HL-60 (cell line): ENCODE results near the gene NHERF1.

Experiments
- DNase-seq, 2 experiments: peaks; one replicate each; pipeline ENCODE4 v3.0.0-alpha.2; 2010 to 2020; ENCODE audit warnings: low read depth in 1 of 2, low spot score in 1 of 2
- H3K27ac ChIP-seq: fragments of 250-450 bp; sonication (Bioruptor Pico); replicated peaks from 2 replicates; pipeline ENCODE4 v1.5.1; 2020; ENCODE audit warnings: mild to moderate bottlenecking, moderate library complexity
- H3K27me3 ChIP-seq: fragments of 250-450 bp; sonication (Bioruptor Pico); 2 replicates; pipeline ENCODE4 v1.5.1; 2021; ENCODE audit warnings: mild to moderate bottlenecking, moderate library complexity; ENCODE audit not compliant: insufficient read depth, poor library complexity, severe bottlenecking
- H3K4me3 ChIP-seq: replicated peaks from 2 replicates; pipeline ENCODE4 v1.5.1; 2011; ENCODE audit warnings: mild to moderate bottlenecking, control low read depth, low read length; ENCODE audit not compliant: insufficient read depth
- GABPA ChIP-seq: IDR thresholded peaks from 2 replicates; pipeline ENCODE4 v1.6.1; 2012; ENCODE audit warnings: low read depth
- POLR2AphosphoS5 ChIP-seq: IDR thresholded peaks from 2 replicates; pipeline ENCODE4 v1.6.1; 2012; ENCODE audit warnings: low read depth
- SPI1 ChIP-seq: IDR thresholded peaks from 2 replicates; pipeline ENCODE4 v1.6.1; 2012; ENCODE audit warnings: low read depth, mild to moderate bottlenecking, borderline replicate concordance
- TF ChIP-seq, protein P1 (sequence below): IDR thresholded peaks from one replicate; pipeline ENCODE4 v1.5.1; 2011; ENCODE audit warnings: low read length, control low read depth, inconsistent platforms; ENCODE audit not compliant: insufficient read depth
- TF ChIP-seq, protein P2 (sequence below): IDR thresholded peaks from 2 replicates; pipeline ENCODE4 v1.6.1; 2012; ENCODE audit warnings: low read depth; ENCODE audit not compliant: insufficient replicate concordance

Gene NHERF1

DNA sequence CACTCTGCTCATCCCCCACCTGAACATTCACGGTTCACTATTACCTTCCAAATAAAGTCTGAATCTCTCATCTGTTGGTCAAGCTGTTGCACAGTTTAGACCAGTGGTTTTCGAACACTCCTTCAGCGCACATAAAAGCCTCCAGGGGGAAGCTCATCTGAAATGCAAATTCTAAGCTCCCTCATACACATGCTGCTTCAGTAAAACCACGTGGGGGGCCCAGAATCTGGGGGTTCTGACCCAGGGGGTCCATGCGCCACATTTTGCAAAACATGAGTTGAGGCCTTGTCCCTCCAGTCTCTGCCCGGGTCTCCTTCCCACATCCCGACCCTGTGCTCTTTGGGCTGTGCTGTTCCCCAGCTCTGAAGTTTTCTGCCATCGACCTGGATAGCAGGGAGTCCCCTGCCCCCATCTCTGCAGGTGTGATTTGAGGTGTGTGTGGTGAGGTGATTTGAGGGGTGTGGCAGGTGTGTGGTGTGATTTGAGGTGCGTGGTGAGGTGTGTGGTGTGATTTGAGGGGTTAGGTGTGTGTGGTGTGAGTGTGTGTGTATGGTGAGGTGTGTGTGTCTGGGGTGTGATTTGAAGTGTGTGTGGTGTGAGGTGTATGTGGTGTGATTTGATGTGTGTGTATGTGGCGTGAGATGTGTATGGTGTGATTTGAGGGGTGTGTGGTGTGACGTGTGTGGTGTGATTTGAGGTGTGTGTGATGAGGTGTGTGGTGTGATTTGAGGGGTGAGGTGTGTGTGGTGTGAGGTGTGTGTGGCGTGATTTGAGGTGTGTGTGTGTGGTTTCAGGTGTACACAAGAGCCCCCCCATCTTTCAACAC, 16.2 kb upstream of the NHERF1 start:
- Histone ChIP-seq H3K27ac (no peak overlapping the region), H3K4me3 (no peak overlapping the region), H3K27me3 (no peaks in the 10 kb centered on the region)
- TF ChIP-seq GABPA = no peak
- TF ChIP-seq, protein P1, sequence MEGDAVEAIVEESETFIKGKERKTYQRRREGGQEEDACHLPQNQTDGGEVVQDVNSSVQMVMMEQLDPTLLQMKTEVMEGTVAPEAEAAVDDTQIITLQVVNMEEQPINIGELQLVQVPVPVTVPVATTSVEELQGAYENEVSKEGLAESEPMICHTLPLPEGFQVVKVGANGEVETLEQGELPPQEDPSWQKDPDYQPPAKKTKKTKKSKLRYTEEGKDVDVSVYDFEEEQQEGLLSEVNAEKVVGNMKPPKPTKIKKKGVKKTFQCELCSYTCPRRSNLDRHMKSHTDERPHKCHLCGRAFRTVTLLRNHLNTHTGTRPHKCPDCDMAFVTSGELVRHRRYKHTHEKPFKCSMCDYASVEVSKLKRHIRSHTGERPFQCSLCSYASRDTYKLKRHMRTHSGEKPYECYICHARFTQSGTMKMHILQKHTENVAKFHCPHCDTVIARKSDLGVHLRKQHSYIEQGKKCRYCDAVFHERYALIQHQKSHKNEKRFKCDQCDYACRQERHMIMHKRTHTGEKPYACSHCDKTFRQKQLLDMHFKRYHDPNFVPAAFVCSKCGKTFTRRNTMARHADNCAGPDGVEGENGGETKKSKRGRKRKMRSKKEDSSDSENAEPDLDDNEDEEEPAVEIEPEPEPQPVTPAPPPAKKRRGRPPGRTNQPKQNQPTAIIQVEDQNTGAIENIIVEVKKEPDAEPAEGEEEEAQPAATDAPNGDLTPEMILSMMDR = no peak
- TF ChIP-seq POLR2AphosphoS5 = no peak
- no peak for TF ChIP-seq SPI1
- TF ChIP-seq, protein P2, sequence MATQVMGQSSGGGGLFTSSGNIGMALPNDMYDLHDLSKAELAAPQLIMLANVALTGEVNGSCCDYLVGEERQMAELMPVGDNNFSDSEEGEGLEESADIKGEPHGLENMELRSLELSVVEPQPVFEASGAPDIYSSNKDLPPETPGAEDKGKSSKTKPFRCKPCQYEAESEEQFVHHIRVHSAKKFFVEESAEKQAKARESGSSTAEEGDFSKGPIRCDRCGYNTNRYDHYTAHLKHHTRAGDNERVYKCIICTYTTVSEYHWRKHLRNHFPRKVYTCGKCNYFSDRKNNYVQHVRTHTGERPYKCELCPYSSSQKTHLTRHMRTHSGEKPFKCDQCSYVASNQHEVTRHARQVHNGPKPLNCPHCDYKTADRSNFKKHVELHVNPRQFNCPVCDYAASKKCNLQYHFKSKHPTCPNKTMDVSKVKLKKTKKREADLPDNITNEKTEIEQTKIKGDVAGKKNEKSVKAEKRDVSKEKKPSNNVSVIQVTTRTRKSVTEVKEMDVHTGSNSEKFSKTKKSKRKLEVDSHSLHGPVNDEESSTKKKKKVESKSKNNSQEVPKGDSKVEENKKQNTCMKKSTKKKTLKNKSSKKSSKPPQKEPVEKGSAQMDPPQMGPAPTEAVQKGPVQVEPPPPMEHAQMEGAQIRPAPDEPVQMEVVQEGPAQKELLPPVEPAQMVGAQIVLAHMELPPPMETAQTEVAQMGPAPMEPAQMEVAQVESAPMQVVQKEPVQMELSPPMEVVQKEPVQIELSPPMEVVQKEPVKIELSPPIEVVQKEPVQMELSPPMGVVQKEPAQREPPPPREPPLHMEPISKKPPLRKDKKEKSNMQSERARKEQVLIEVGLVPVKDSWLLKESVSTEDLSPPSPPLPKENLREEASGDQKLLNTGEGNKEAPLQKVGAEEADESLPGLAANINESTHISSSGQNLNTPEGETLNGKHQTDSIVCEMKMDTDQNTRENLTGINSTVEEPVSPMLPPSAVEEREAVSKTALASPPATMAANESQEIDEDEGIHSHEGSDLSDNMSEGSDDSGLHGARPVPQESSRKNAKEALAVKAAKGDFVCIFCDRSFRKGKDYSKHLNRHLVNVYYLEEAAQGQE = no peak
- no peak for DNase-seq

DNA sequence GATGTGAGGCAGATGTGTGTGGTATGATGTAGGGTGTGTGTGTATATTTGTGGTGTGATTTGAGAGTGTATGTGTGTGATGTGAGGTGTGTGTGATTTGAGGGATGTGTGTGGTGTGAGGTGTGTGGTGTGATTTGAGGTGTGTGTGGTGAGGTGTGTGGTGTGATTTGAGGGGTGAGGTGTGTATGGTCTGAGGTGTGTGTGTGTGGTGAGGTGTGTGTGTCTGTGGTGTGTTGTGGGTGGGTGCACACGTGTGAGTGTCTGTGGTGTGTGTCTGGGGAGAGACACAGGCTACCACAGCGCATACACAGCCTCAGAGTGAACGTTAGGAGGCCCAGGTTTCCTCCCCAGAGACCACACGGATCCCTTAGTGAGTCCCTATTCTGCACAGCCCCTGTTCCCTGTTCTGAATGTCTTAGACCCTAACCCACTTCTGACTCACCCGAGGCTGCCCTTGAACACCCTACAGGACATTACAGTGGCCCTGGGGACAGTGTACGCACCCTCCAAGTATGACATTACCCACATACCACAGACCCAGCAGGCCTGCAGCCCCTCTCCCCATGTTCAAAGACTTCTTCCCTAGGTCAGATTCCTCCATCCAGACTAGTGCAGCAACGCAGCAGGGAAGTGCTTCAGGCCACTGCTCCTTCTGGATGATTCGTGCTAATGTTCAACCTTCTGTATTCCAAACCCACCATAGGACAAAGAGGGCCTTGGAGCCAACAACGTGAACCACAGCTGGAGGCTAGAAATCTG, 14.9 kb upstream of the NHERF1 start:
- no peak overlapping the region for H3K4me3 ChIP-seq
- no peaks in the 10 kb centered on the region for H3K27me3 ChIP-seq
- DNase-seq = no peak
- no peak overlapping the region for H3K27ac ChIP-seq
- TF ChIP-seq GABPA = no peak
- TF ChIP-seq, protein P2 = no peak
- TF ChIP-seq, protein P1 = no peak
- TF ChIP-seq POLR2AphosphoS5 = no peak
- TF ChIP-seq SPI1 = no peak

DNA sequence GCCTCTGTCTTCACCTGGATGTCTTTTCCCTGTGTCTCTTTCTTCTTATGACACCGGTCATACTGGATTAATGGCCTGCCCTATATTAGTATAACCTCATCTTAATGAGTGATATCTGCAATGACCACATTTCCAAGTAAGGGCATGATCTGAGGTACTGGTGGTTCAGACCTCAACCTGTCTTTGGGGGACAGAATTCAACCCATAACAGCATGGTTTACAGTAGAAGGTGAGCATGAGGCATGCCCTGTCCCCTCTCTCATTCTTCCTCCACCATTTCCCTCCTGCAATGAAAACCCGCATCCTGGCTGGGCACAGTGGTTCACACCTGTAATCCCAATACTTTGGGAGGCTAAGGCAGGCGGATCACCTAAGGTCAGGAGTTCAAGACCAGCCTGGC, 14.2 kb upstream of the NHERF1 start:
- Histone ChIP-seq H3K27ac (no peak overlapping the region), H3K4me3 (no peak overlapping the region), H3K27me3 (no peaks in the 10 kb centered on the region)
- TF ChIP-seq, protein P2 = no peak
- TF ChIP-seq GABPA (no peak), SPI1 (no peak), POLR2AphosphoS5 (no peak)
- TF ChIP-seq, protein P1 = no peak
- no peak for DNase-seq
